H1 (cell line): ENCODE data around the gene KLHL26. TPM values are rescaled to one million over a fixed set of nuclear protein-coding genes. Genes with fewer than 3 reads are reported as not detected.

Source experiments
- CTCF ChIA-PET: fragments of 300-600 bp; sonication (Branson Sonifier 250); formaldehyde crosslinking; loops from one replicate; lab custom pipeline; 2021; ENCODE audit not compliant: partially characterized antibody; lab: Charles Lee
- POLR2A ChIA-PET: fragments of 300-600 bp; sonication (Branson Sonifier 250); formaldehyde crosslinking; loops from one replicate; lab custom pipeline; 2021; ENCODE audit warnings: inconsistent platforms; ENCODE audit not compliant: partially characterized antibody; lab: Charles Lee
- DNase-seq, 2 experiments: peaks; one replicate each; pipeline versions ENCODE4 v3.0.0 to v3.0.0-alpha.2; 2010 to 2022; ENCODE audit warnings: low spot score in 2 of 2, low read depth in 1 of 2, mixed read lengths in 1 of 2
- FAIRE-seq: peaks from 2 replicates; lab custom pipeline; 2011; peaks lifted over from hg19 to GRCh38; lab: Jason Lieb, UNC
- H2AFZ ChIP-seq: 2 replicates; pipeline ENCODE4 v1.8.1; 2012; ENCODE audit warnings: low read length, inconsistent platforms
- H2AK5ac ChIP-seq: 2 replicates; pipeline ENCODE4 v1.6.1; 2013; ENCODE audit warnings: low read depth, low read length
- H2BK120ac ChIP-seq: replicated peaks from 2 replicates; pipeline ENCODE3; 2013; ENCODE audit warnings: low read depth, low read length, inconsistent platforms
- H2BK12ac ChIP-seq: 2 replicates; pipeline ENCODE4 v1.6.1; 2013; ENCODE audit warnings: low read depth, low read length
- H2BK15ac ChIP-seq: 2 replicates; pipeline ENCODE4 v1.6.1; 2013; ENCODE audit warnings: low read length
- H2BK20ac ChIP-seq: 2 replicates; pipeline ENCODE4 v1.6.1; 2013; ENCODE audit warnings: low read length
- H2BK5ac ChIP-seq: 2 replicates; pipeline ENCODE4 v1.6.1; 2013; ENCODE audit warnings: low read depth, low read length
- H3K14ac ChIP-seq: 2 replicates; pipeline ENCODE4 v1.6.1; 2013; ENCODE audit warnings: inconsistent platforms; ENCODE audit not compliant: insufficient read length
- H3K18ac ChIP-seq: 2 replicates; pipeline ENCODE4 v1.6.1; 2013; ENCODE audit warnings: low read length; ENCODE audit errors: extremely low read depth
- H3K23ac ChIP-seq: 2 replicates; pipeline ENCODE4 v1.6.1; 2013; ENCODE audit warnings: inconsistent platforms; ENCODE audit not compliant: insufficient read length
- H3K23me2 ChIP-seq: 2 replicates; pipeline ENCODE4 v1.6.1; 2013; ENCODE audit warnings: low read depth, low read length
- H3K27ac ChIP-seq: 2 replicates; pipeline ENCODE4 v1.6.1; 2011; ENCODE audit warnings: low read depth, low read length, inconsistent platforms
- H3K27me3 ChIP-seq, 4 experiments: replicated peaks in 1 of 4; 1 replicate in 1 of 4; 2 replicates in 3 of 4; pipeline versions ENCODE4 v1.6.1 to v1.8.1; 2011 to 2013; ENCODE audit warnings: low read length in 3 of 4, mild to moderate bottlenecking in 3 of 4, inconsistent platforms in 2 of 4, mixed read lengths in 2 of 4, moderate library complexity in 1 of 4; ENCODE audit not compliant: control insufficient read depth in 3 of 4, insufficient read depth in 3 of 4; ENCODE audit errors: extremely low read depth in 1 of 4
- H3K36me3 ChIP-seq, 4 experiments: 2 replicates each; pipeline versions ENCODE4 v1.6.1 to v1.8.1; 2011 to 2013; ENCODE audit warnings: mild to moderate bottlenecking in 4 of 4, low read length in 3 of 4, moderate library complexity in 2 of 4, control low read depth in 1 of 4, inconsistent platforms in 1 of 4; ENCODE audit not compliant: insufficient read depth in 4 of 4, control insufficient read depth in 2 of 4
- H3K4ac ChIP-seq: replicated peaks from 2 replicates; pipeline ENCODE3; 2013; ENCODE audit warnings: low read length, low read depth, mixed read lengths, inconsistent platforms; ENCODE audit not compliant: insufficient read length
- H3K4me1 ChIP-seq, 4 experiments: replicated peaks in 1 of 4; 1 replicate in 1 of 4; 2 replicates in 3 of 4; pipeline versions ENCODE4 v1.6.1 to v1.8.1; 2011 to 2013; ENCODE audit warnings: low read length in 3 of 4, inconsistent platforms in 2 of 4, mixed read lengths in 1 of 4; ENCODE audit not compliant: insufficient read depth in 4 of 4, control insufficient read depth in 3 of 4
- H3K4me2 ChIP-seq, 2 experiments: 2 replicates each; pipeline versions ENCODE4 v1.6.1 to v1.8.1; 2011 to 2013; ENCODE audit warnings: low read depth in 2 of 2, low read length in 2 of 2, control low read depth in 1 of 2, inconsistent platforms in 1 of 2, mild to moderate bottlenecking in 1 of 2; ENCODE audit not compliant: insufficient read depth in 1 of 2
- H3K4me3 ChIP-seq, 4 experiments: fragments of 200-600, 300-600 bp in 1 of 4; sonication (generic), shearing (Covaris generic), sonication (Bioruptor Twin) in 1 of 4; 2 replicates each; pipeline versions ENCODE4 v1.5.1 to v1.8.1; 2011 to 2016; ENCODE audit warnings: low read length in 4 of 4, low read depth in 3 of 4, control low read depth in 2 of 4, inconsistent platforms in 2 of 4, mild to moderate bottlenecking in 2 of 4, mixed read lengths in 1 of 4, moderate library complexity in 1 of 4; ENCODE audit not compliant: insufficient read depth in 2 of 4; ENCODE audit errors: extremely low read depth in 1 of 4
- H3K56ac ChIP-seq: replicated peaks from 2 replicates; pipeline ENCODE3; 2013; ENCODE audit warnings: low read depth, mild to moderate bottlenecking, mixed read lengths, low read length, inconsistent platforms; ENCODE audit not compliant: insufficient read length
- H3K79me1 ChIP-seq: 2 replicates; pipeline ENCODE4 v1.6.1; 2013; ENCODE audit warnings: low read depth, low read length, control low read depth
- H3K79me2 ChIP-seq, 2 experiments: 2 replicates each; pipeline versions ENCODE4 v1.6.1 to v1.8.1; 2012 to 2013; ENCODE audit warnings: low read length in 2 of 2, mild to moderate bottlenecking in 2 of 2, inconsistent platforms in 1 of 2; ENCODE audit not compliant: insufficient read depth in 2 of 2, control insufficient read depth in 1 of 2
- H3K9ac ChIP-seq, 4 experiments: replicated peaks in 1 of 4; 1 replicate in 1 of 4; 2 replicates in 3 of 4; pipeline versions ENCODE4 v1.6.1 to v1.8.1; 2011 to 2013; ENCODE audit warnings: low read depth in 3 of 4, low read length in 3 of 4, control low read depth in 2 of 4, mild to moderate bottlenecking in 2 of 4, moderate library complexity in 2 of 4, inconsistent platforms in 1 of 4; ENCODE audit errors: extremely low read depth in 1 of 4
- H3K9me3 ChIP-seq, 2 experiments: 2 replicates each; pipeline versions ENCODE4 v1.6.1 to v1.8.1; 2012 to 2013; ENCODE audit warnings: mild to moderate bottlenecking in 2 of 2, moderate library complexity in 2 of 2, control low read depth in 1 of 2, inconsistent platforms in 1 of 2, low read depth in 1 of 2, low read length in 1 of 2, mixed read lengths in 1 of 2; ENCODE audit not compliant: insufficient read depth in 2 of 2
- H4K20me1 ChIP-seq, 2 experiments: replicated peaks in 1 of 2; 2 replicates each; pipeline versions ENCODE3 to v1.8.1; 2011 to 2013; ENCODE audit warnings: inconsistent platforms in 2 of 2, low read length in 2 of 2, mild to moderate bottlenecking in 1 of 2; ENCODE audit not compliant: insufficient read depth in 2 of 2, control insufficient read depth in 1 of 2
- H4K5ac ChIP-seq: 2 replicates; pipeline ENCODE4 v1.6.1; 2013; ENCODE audit warnings: low read length, low read depth, mixed read lengths, inconsistent platforms; ENCODE audit not compliant: insufficient read length
- H4K8ac ChIP-seq: 2 replicates; pipeline ENCODE4 v1.8.0; 2013; ENCODE audit warnings: mild to moderate bottlenecking, moderate library complexity, low read length, inconsistent platforms; ENCODE audit not compliant: insufficient read depth; ENCODE audit errors: extremely low read depth
- H4K91ac ChIP-seq: replicated peaks from 2 replicates; pipeline ENCODE3; 2013; ENCODE audit warnings: low read length, mixed read lengths, inconsistent platforms; ENCODE audit not compliant: insufficient read length
- CHD2 ChIP-seq: IDR thresholded peaks from 2 replicates; pipeline ENCODE4 v1.6.1; 2012; ENCODE audit warnings: low read length, improper control_type of control experiment
- E2F6 ChIP-seq: IDR thresholded peaks from 2 replicates; pipeline ENCODE4 v1.6.1; 2012; ENCODE audit warnings: inconsistent platforms
- SIN3A ChIP-seq, 2 experiments: IDR thresholded peaks in 1 of 2; conservative IDR thresholded peaks in 1 of 2; 2 replicates each; pipeline ENCODE4 v1.6.1; 2011 to 2012; ENCODE audit warnings: low read length in 2 of 2, improper control_type of control experiment in 1 of 2, low read depth in 1 of 2, mild to moderate bottlenecking in 1 of 2
- SIRT6 ChIP-seq: IDR thresholded peaks from one replicate; pipeline ENCODE4 v1.7.1; 2012; ENCODE audit warnings: low read length, inconsistent platforms
- SUZ12 ChIP-seq: fragments of 200-600 bp; sonication (generic); IDR thresholded peaks from 2 replicates; pipeline ENCODE4 v1.6.1; 2012; ENCODE audit warnings: mild to moderate bottlenecking, inconsistent platforms, low read length, moderate library complexity, mixed read lengths
- WGBS, 2 experiments: shearing (Covaris generic) in 1 of 2; methylation state at CpG; one replicate each; pipeline versions ENCODE4 v1.1.6 to v1.1.7; 2013 to 2015; ENCODE audit warnings: low lambda C conversion rate in 2 of 2, mixed read lengths in 2 of 2, inconsistent platforms in 1 of 2, low coverage in 1 of 2, missing lambda C conversion rate in 1 of 2; ENCODE audit not compliant: insufficient replicate concordance in 2 of 2, insufficient coverage in 1 of 2, insufficient read length in 1 of 2; ENCODE audit errors: extremely low coverage in 1 of 2, missing lambda C conversion rate in 1 of 2; 5-methylcytosine and 5-hydroxymethylcytosine counted together
- polyA plus RNA-seq, 7 experiments: library from polyadenylated mRNA; depleted of rRNA in 3 of 7; stranded (reverse) in 5 of 7; unstranded in 2 of 7; fragments of >200 nt in 5 of 7; fragments of 200-250 nt in 2 of 7; gene quantifications; 1 replicate in 5 of 7; 2 replicates in 1 of 7; 4 replicates in 1 of 7; pipeline versions ENCODE4 v1.2.1 to v1.2.3, GENCODE V29; 2011 to 2013; ENCODE audit warnings: missing spikeins in 2 of 7, mixed read lengths in 2 of 7
- total RNA-seq: library from RNA; stranded (reverse); fragmentation: NEBNext Ultra II Directional; extraction: Animal tissue kit (Norgen Biotek cat#: 25700); gene quantifications from 2 replicates; pipeline ENCODE4 v1.2.1, GENCODE V29; 2021

KLHL26 gene
- total and polyA plus RNA-seq, 2 of the 8 experiments (the other 6 are each of a cell fraction or from before 2014, with no cell fraction given), result 2.2 to 8.8 TPM

GRCh38 chr19:18717601-18718000, 80.8 kb downstream of the KLHL26 start:
- Histone ChIP-seq H3K56ac (no peak overlapping the region), H3K4me3 (no peak overlapping the region), H4K91ac (no peak overlapping the region), H2BK120ac (no peak overlapping the region), H4K8ac (no peak overlapping the region), H3K9ac (no peak overlapping the region), H3K23ac (no peak overlapping the region), H3K4me2 (no peak overlapping the region), H3K36me3 (no peaks in the 10 kb centered on the region), H2AFZ (no peak overlapping the region), H2BK15ac (no peak overlapping the region), H2AK5ac (no peak overlapping the region), H3K27me3 (no peaks in the 10 kb centered on the region), H2BK12ac (no peak overlapping the region), H3K4ac (no peak overlapping the region), H2BK5ac (no peak overlapping the region), H4K20me1 (peaks cover 0 to 24% of the 10 kb centered on the region in 2 experiments), H3K4me1 (peaks cover 0 to 3% (median 0%) of the 10 kb centered on the region in 4 experiments; a peak in 1 of 7 replicates), H4K5ac (no peak overlapping the region), H3K9me3 (no peaks in the 10 kb centered on the region), H3K23me2 (0 out of 2 replicates have a peak, but pooled peaks cover 2% of the 10 kb centered on the region), H3K79me1 (peaks cover 3% of the 10 kb centered on the region), H3K18ac (no peak overlapping the region), H2BK20ac (no peak overlapping the region), H3K27ac (no peak overlapping the region), H3K79me2 (peaks cover 0 to 3% of the 10 kb centered on the region in 2 experiments; a peak in 1 of 4 replicates), H3K14ac (no peak overlapping the region)
- no peak for TF ChIP-seq SIRT6
- TF ChIP-seq SUZ12, result no peak
- no peak for TF ChIP-seq E2F6
- no peak for TF ChIP-seq CHD2
- no peak for TF ChIP-seq SIN3A (conservative IDR thresholded peaks at IDR 0.05 in 1 of 2, IDR thresholded peaks at IDR 0.05 in 1 of 2; ENCODE audit: low read depth in 1 of 2, low read length in 2 of 2)
- DNase-seq (no peak), FAIRE-seq (no peak)
- WGBS, 2 experiments, result 94% methylated on average over 8 of the region's 10 CpGs; no CpG with 5 or more reads in 1 of the 2 experiments
- ChIA-PET POLR2A (interaction anchor here (0.6 to 1.0 kb wide), 2 partner anchors 15 to 54 kb away, joined by 3 read pairs; no protein-coding TSS in a partner anchor), CTCF (interaction anchor here (1.0 kb wide), 1 partner anchor 129 kb away, joined by 3 read pairs; no protein-coding TSS in a partner anchor)
